ENCODE measurements around the gene FGF12. TPM values are rescaled to one million over a fixed set of nuclear protein-coding genes. Genes with fewer than 3 reads are reported as not detected.
A peak's percentile ranks its signal among the peaks of the same experiment; 100 is the strongest.

FGF12 gene
- total RNA-seq, 4 donors from 2014 or later = 0.32 to 0.55 TPM; not detected in 2

DNA sequence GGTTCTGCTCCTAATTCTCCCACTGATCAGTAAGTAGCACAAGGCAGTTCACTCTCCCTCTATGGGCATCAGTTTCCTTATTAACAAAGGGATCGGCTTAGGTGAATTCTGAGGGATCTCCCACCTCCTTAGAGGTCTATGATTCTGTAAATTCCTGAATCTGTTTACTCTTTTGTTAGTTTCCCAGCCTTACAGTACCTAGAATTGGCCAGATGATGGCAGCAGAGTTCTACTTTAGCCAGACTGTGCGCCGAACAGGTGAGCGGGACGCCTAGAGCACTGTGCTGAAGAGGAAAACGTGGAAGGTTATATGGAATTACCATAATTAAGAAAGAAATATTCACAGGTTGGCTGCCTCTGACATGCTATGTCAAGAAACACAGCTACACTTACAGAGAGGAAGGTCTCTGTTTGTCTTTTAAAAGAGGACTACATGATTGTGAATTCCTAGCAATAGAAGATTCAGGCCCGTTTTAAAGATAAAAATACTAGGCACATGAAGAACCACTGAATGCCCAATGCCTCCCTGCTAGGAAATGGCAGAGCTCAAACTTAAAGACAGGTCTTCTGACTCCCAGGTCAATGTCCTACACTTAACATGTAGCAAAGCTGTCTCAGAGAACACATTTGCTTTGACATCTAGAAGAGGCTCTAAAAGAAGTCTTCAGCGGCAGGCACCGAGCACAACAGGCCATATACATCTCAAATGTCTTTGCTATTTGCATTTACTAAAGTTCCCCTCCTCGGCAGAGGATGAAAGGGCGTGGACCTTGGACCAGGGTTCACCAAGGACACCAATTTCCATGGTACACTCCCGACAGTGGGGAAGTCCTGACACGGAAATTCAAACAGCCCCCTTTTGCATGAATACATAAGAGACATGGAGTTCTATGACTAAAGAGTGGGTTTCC lies 259.9 kb downstream of the FGF12 start:
- intact Hi-C loops (cut with DNase I; ENCODE audit: low total_unique reads) (no loop called here), in situ Hi-C loops (cut with MboI; ENCODE audit: low pct_ligation_motif_present in 1 of 4, low pct_unique_long_range_greater_than_20kb in 1 of 4, low sequenced_read_pairs in 3 of 4) (loop anchor here in 2 of 4 donors (10.0 to 25.0 kb wide), 2 partner anchors 337 to 1095 kb away; partner anchors contain the start of gene ATP13A4 (in 1 of the 2))
- Histone ChIP-seq H3K27ac (no peak overlapping the region), H3K36me3 (no peaks in the 10 kb centered on the region), H3K4me3 (no peak overlapping the region), H3K4me1 (no peaks in the 10 kb centered on the region), H3K9me3 (no peaks in the 10 kb centered on the region), H3K27me3 (peaks cover 14% of the 10 kb centered on the region)
- peak; percentile 53 for DNase-seq
- TF ChIP-seq, protein P1, sequence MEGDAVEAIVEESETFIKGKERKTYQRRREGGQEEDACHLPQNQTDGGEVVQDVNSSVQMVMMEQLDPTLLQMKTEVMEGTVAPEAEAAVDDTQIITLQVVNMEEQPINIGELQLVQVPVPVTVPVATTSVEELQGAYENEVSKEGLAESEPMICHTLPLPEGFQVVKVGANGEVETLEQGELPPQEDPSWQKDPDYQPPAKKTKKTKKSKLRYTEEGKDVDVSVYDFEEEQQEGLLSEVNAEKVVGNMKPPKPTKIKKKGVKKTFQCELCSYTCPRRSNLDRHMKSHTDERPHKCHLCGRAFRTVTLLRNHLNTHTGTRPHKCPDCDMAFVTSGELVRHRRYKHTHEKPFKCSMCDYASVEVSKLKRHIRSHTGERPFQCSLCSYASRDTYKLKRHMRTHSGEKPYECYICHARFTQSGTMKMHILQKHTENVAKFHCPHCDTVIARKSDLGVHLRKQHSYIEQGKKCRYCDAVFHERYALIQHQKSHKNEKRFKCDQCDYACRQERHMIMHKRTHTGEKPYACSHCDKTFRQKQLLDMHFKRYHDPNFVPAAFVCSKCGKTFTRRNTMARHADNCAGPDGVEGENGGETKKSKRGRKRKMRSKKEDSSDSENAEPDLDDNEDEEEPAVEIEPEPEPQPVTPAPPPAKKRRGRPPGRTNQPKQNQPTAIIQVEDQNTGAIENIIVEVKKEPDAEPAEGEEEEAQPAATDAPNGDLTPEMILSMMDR (IDR thresholded peaks at IDR 0.05) = peak; percentile 60 to 90 (median 84)
- TF ChIP-seq EP300 (IDR thresholded peaks at IDR 0.05; ENCODE audit: low read depth) = no peak
- WGBS, 2 donors (ENCODE audit: low coverage in 1 of 2) = 24 to 27% methylated on average over 13 of the region's 13 CpGs

DNA sequence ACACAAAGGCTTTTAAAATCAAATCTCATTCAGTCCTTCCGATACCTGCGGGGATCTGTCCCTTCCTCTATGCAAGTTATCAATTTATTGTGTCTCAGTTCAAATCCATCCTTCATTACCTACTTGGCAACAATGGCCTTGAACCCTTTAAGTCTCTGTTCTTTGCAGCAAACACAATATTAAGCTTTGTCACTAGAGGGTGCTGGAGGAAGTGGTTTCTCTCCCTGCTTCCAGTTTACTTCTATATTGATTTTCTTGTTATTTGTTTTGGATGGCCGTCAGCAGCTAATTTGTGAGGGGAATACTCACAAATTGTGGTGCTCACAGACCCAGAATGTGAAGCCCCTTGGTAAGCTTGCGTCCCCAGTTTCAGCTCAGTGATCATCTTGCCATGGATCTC lies 278.3 kb downstream of the FGF12 start:
- Histone ChIP-seq H3K27me3 (peaks cover 25% of the 10 kb centered on the region), H3K4me1 (no peaks in the 10 kb centered on the region), H3K4me3 (no peak overlapping the region), H3K36me3 (no peaks in the 10 kb centered on the region), H3K27ac (no peak overlapping the region), H3K9me3 (no peaks in the 10 kb centered on the region)
- TF ChIP-seq, protein P1 (IDR thresholded peaks at IDR 0.05) = no peak
- TF ChIP-seq POLR2A (IDR thresholded peaks at IDR 0.05) (no peak), EP300 (IDR thresholded peaks at IDR 0.05; ENCODE audit: low read depth) (no peak), POLR2AphosphoS5 (IDR thresholded peaks at IDR 0.05) (no peak)
- in situ Hi-C loops (cut with MboI; ENCODE audit: low pct_ligation_motif_present in 1 of 4, low pct_unique_long_range_greater_than_20kb in 1 of 4, low sequenced_read_pairs in 3 of 4) (loop anchor here (25.0 kb wide), 3 partner anchors 262 to 1037 kb away; no protein-coding TSS in a partner anchor), intact Hi-C loops (cut with DNase I; ENCODE audit: low total_unique reads) (no loop called here)
- 57 to 72% methylated on average over 3 to 4 of the region's 4 CpGs for WGBS, 2 donors (ENCODE audit: low coverage in 1 of 2)
- DNase-seq = no peak

DNA sequence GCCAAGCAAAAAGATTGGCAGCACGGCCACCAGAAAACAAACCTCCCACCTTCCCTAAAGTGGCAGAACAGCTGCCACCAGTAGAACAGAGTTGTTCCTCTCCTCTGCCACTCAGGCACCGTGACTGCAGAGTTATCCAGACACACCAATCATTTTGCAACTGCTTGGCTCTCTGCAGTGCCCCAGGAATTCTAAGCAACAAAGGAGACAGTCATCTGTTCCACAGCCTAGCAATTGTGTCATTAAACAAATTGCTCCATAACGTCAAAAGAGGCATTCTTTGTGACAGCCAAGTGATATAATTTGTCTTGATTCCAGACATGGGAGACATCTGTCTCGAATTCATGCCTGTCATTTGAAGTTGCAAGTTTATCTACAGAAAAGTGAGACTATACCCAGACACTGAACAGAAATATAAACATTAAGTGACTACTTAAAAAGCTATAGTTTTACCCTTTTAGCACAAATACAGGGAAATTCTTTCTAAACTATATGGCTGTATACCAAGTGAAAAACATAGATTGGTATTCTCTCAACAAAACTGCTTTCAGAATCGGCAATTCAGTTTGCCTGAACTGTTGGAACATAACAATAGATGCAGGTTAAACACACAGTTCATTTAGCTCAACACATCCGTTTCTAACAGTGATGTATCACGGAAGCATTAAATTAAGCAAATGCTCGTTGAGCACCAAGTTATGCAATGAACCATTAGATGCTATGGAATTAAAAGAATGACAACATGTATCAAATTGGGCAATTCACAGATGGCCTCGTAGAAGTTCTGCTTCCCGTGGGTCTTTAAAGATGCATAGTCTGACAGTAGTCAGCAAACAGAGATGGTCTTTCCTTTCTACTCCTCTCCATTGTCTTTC lies 281.3 kb downstream of the FGF12 start:
- Histone ChIP-seq H3K27ac (no peak overlapping the region), H3K9me3 (no peaks in the 10 kb centered on the region), H3K4me1 (no peaks in the 10 kb centered on the region), H3K27me3 (peaks cover 20% of the 10 kb centered on the region), H3K4me3 (no peak overlapping the region), H3K36me3 (no peaks in the 10 kb centered on the region)
- DNase-seq = no peak
- intact Hi-C loops (cut with DNase I; ENCODE audit: low total_unique reads) (no loop called here), in situ Hi-C loops (cut with MboI; ENCODE audit: low pct_ligation_motif_present in 1 of 4, low pct_unique_long_range_greater_than_20kb in 1 of 4, low sequenced_read_pairs in 3 of 4) (loop anchor here (25.0 kb wide), 3 partner anchors 259 to 1034 kb away; no protein-coding TSS in a partner anchor)
- TF ChIP-seq, protein P1 (IDR thresholded peaks at IDR 0.05) = no peak
- TF ChIP-seq POLR2AphosphoS5 (IDR thresholded peaks at IDR 0.05) (no peak), EP300 (IDR thresholded peaks at IDR 0.05; ENCODE audit: low read depth) (no peak), POLR2A (IDR thresholded peaks at IDR 0.05) (no peak)
- 17 to 39% methylated on average over 10 of the region's 10 CpGs for WGBS, 2 donors (ENCODE audit: low coverage in 1 of 2)

DNA sequence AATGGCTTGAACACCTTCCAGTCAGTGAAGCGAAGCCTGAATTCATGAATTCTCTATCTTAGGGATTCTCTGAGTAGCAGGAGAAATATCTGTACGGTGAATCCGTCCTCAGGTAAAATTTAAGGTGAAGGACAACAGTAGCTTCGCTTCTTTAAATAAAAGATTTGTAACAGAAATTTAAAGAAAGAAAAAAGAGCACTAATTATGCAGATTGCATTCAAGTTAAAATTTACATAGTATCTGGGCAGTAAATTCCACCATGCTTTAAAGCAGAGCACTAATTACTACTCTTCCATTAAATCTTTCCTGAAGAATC lies 282.6 kb downstream of the FGF12 start:
- in situ Hi-C loops (cut with MboI; ENCODE audit: low pct_ligation_motif_present in 1 of 4, low pct_unique_long_range_greater_than_20kb in 1 of 4, low sequenced_read_pairs in 3 of 4) (loop anchor here (25.0 kb wide), 3 partner anchors 257 to 1032 kb away; no protein-coding TSS in a partner anchor), intact Hi-C loops (cut with DNase I; ENCODE audit: low total_unique reads) (no loop called here)
- WGBS, 2 donors (ENCODE audit: low coverage in 1 of 2) = 38% methylated on average over 4 of the region's 4 CpGs
- no peak for DNase-seq
- Histone ChIP-seq H3K9me3 (no peaks in the 10 kb centered on the region), H3K4me3 (no peak overlapping the region), H3K27me3 (peaks cover 17% of the 10 kb centered on the region), H3K27ac (no peak overlapping the region), H3K36me3 (no peaks in the 10 kb centered on the region), H3K4me1 (no peaks in the 10 kb centered on the region)
- TF ChIP-seq EP300 (IDR thresholded peaks at IDR 0.05; ENCODE audit: low read depth) (no peak), POLR2AphosphoS5 (IDR thresholded peaks at IDR 0.05) (no peak), POLR2A (IDR thresholded peaks at IDR 0.05) (no peak)
- TF ChIP-seq, protein P1 (IDR thresholded peaks at IDR 0.05) = no peak
